ENCODE results near the gene YLPM1.
A peak's percentile ranks its signal among the peaks of the same experiment; 100 is the strongest.

YLPM1 gene

GRCh38 chr14:74855945-74856344, 92.8 kb downstream of the YLPM1 start:
- no peak overlapping the region for H3K27ac ChIP-seq
- TF ChIP-seq, protein P1, sequence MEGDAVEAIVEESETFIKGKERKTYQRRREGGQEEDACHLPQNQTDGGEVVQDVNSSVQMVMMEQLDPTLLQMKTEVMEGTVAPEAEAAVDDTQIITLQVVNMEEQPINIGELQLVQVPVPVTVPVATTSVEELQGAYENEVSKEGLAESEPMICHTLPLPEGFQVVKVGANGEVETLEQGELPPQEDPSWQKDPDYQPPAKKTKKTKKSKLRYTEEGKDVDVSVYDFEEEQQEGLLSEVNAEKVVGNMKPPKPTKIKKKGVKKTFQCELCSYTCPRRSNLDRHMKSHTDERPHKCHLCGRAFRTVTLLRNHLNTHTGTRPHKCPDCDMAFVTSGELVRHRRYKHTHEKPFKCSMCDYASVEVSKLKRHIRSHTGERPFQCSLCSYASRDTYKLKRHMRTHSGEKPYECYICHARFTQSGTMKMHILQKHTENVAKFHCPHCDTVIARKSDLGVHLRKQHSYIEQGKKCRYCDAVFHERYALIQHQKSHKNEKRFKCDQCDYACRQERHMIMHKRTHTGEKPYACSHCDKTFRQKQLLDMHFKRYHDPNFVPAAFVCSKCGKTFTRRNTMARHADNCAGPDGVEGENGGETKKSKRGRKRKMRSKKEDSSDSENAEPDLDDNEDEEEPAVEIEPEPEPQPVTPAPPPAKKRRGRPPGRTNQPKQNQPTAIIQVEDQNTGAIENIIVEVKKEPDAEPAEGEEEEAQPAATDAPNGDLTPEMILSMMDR (conservative IDR thresholded peaks at IDR 0.05): no peak

DNA sequence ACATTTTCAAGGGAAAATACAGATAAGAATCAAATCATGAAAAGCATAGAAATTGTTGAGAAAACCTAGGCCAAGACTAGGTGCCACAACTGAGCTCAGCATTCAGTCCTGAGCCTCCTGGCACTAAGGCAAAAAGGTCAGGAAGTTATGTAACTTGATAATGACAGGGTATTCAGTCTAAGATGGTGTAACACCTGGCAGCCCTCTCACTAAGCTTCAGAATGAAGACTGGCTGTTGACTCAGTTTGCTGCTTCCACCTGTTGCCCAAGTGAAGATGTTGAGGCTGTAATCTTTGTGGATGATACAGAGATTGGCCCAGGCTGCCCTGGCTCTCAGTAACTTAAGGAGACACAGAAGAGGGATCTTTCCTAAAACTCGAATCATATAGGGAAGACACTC, 93.2 kb downstream of the YLPM1 start:
- TF ChIP-seq, protein P1 (conservative IDR thresholded peaks at IDR 0.05): no peak
- no peak overlapping the region for H3K27ac ChIP-seq

DNA sequence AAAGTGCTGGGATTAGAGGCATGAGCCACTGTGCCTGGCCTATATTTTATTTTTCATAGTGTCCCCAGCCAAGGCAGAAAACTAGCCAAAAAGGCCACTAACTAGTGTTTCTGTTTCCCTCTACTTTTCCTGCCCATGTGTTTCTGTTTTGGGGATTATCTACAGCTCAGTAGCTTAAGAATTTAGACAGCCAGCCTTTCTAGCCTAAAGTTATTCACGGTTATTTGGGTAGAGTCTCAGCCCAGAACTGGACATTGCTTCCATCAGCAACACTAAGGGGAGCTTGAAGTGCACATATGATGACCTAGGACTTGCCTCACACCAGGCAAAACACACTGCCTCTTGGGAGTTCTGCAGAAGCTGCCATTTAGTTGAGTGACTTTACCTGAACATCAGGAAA, 94.9 kb downstream of the YLPM1 start:
- no peak overlapping the region for H3K27ac ChIP-seq
- TF ChIP-seq, protein P1 (conservative IDR thresholded peaks at IDR 0.05): no peak

- TF ChIP-seq, protein P1 (conservative IDR thresholded peaks at IDR 0.05): no peak
- H3K27ac ChIP-seq: no peak overlapping the region
Measured at GRCh38 chr14:74859757-74860552, 96.8 kb downstream of the YLPM1 start.

GRCh38 chr14:74860899-74861733, 98.0 kb downstream of the YLPM1 start:
- no peak overlapping the region for H3K27ac ChIP-seq
- TF ChIP-seq, protein P1 (conservative IDR thresholded peaks at IDR 0.05): peak; percentile 86

DNA sequence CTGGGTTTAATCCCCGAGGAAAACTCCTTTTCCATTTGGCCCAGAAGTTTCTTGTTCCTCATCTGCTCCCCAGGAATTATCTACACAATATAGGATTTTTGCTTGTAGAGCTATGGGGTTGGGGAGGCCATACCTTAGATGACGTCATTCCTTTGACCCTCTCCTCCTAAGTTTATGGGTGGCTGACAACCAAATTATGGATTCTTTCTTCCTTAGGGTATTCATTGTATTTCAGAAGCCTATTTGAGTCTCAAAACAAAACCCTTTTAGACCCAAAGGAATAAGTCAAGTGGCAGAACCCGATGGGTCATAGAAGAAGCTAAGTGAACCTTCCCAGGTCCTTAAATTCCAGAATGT, 98.6 kb downstream of the YLPM1 start:
- no peak overlapping the region for H3K27ac ChIP-seq
- TF ChIP-seq, protein P1 (conservative IDR thresholded peaks at IDR 0.05): no peak

DNA sequence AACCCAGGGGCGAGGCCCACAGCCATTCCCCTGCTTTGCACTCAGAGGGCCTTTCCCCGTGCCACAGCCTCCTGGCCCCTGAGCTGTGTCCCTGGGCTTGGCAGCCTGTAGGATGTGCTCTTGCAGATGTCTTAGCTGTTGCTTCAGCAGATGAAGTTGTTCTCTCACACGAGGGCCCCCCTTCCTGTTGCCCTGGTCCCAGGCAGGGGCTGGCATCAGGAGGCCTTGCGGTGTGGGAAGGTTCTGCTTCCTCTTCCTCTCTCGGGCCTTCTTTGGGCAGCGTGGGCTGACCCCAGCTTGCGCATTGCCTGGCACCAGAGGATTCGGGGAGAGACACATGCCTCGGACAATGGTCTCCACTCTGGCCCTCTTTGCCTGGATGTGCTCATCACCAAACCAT, 100.2 kb downstream of the YLPM1 start:
- TF ChIP-seq, protein P1 (conservative IDR thresholded peaks at IDR 0.05): no peak
- H3K27ac ChIP-seq: peak overlapping the region; percentile 42
